GM18511 (cell line): ENCODE measurements around the gene HBS1L.

Source experiments
- ATAC-seq: cut with Tn5 transposase; IDR thresholded peaks from one replicate; pipeline ENCODE4 v1.9.1; 2021; ENCODE audit warnings: mild to moderate bottlenecking, moderate library complexity; ENCODE audit not compliant: unreplicated experiment

Gene HBS1L

DNA sequence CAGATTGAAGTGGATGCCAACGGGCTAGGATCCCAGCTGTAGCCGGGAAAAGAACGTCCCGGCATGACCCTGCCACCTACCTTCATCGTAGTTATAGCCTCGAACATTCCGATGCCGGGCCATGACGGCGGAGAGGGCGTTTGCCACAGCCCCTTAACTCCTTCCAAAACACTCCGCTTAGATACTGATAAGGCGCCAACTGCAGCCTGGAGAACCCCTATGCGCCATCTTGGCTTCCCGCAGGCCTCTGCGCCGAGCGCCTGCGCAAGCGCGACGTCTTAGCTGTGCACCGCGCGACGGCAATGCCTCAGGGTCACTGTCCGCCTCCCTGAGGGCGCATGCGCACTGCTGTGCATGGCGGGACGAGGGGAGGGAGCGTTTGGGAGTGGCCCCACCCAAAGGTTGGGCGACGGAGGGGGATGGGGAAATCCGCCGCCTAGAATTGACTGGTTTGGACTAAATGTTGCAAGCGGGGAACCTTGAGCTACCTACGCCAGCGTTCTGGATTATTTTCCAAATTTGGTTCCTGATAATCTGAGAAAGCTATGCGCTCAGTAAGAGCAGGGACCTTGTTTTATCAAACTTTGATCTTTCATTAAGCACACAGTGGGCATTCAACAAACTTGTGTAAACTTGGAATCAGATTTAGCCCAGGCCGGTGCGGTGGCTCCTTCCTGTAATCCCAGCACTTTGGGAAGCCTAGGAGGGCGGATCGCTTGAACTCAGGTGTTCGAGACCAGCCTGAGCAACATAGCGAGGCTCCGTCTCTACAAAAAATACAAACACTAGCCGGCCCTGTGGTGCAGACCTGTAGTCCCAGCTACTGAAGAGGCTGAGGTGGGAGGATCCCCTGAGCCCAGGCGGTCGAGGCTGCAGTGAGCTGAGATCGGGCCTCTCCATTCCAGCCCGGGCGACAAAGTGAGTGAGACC is at the start of gene HBS1L:
HBS1L (minus strand) TSS at position 254 of the 930 bp plus-strand sequence; CDS start at position 123, 131 bp downstream.
- peak; percentile 97 for ATAC-seq

DNA sequence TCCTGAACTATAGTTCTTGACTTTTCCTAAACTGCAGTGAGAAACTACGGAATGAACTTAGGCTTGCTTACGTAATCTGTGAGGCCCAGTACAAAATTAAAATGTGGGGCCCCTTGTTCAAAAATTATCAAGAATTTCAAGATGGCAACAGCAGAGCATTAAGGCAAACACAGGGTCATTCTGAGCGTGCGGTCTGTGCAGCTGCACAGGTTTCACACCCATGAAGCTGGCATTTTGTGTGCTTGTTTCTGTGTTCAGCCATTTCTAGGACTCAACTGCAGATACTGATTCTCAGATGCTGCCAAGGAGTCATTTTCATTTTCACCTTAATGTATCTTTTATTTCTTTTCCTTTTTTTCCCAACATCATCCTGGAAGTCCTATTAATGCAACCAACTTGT is 49.6 kb upstream of the HBS1L start:
- ATAC-seq = no peak

DNA sequence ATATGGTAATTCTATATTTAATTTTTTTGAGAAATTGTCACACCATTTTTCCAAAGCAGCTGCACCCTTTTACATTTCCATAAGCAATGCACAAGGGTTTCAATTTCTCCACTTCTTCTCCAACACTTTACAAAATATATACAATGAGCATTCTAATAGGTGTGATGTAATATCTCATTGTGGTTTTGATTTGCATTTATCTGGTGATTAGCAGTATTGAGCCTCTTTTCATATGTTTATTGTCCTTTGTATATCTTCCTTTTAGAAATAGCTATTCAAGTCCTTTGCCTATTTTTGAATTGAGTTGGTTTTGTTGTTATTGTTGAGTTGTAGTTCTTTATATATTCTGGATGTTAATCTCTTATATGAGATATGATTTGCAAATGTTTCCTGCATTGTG is 47.6 kb upstream of the HBS1L start:
- ATAC-seq = no peak

DNA sequence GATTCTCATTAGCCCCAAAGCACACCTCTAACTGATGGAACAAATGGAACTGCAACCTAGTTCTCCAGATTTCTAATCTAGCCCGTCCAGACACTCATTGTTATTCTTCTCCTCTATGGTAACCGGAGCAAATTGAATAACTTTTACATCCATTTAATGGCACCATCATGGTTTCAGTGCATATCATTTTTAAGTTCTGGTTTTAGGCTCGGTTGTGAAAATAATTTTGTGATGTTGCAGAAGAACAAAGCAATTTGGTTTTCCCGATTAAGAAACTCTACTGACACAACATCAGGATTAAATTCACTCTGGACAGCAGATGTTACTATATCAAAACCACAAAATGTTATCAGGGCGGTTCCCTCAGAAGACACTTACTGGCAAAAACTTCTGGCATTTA is 42.5 kb upstream of the HBS1L start:
- ATAC-seq = no peak

DNA sequence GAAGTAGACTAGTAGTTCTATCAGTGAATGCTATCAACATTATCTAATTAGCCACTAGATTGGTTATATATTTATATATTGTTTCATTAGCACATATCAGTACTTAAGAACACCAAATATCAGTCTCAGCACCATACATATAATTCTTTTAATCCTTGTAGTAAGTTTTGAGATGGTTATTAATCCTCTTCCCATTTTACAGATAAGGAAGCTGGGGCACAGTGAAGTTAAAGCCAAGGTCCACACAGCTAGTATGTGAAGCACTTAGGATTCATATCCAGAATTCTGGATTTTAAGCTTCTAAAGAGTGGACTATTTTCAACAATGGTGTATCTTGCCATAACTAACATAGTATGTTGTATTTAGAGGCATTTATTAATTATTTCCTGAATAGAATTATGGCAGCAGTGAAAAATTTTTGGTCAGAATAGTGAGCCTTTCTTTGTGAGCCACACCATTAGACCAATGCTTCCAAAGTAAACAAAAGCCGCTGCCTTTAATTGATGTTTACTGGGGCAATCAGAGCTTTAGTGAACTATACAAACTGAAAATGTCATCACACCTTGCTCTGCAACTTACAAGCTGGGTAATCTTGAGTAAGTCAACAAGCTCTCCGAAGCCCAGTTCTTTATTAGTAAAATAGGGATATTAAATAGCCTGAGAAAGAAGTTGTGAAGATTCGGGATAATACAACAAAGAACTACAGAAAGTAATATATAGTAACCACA is 41.9 kb upstream of the HBS1L start:
- no peak for ATAC-seq

DNA sequence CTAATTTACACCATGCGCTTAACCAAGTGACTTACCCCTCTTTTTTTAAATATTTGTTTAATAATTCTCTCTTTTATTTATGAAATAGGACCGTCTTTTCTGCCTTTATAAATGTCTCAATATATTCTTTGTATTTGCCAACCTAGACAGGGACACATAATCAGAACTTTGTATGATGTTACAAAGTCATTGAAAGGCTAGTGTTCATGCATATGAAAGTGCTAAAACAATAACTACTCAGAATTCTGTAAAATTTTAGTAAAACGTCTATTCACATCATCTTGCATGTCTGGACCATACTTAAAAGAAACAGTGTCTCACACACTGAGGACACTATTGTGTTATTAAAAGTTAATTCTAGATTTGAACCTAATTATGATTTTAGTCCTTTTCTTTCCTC is 41.1 kb upstream of the HBS1L start:
- ATAC-seq = no peak

DNA sequence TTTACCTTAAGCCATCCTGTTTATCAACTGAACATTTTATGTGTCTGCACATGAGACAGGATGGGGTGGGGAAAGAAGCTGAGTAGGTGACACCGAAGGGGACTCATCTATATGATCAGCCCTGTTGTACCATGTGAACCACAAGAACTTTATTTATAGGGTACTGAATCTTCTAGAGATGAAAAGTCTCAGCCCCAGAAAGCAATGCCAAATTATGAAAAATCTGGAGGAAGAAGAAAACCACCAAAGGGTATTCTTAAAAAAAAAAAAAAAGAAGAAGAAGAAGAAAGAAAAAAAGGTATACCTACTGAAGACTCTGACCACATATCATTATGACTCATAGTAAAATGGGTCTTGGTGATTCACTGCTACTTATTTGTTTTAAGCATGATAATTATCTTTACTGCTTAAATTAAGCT is 39.8 kb upstream of the HBS1L start:
- ATAC-seq = peak; percentile 80

DNA sequence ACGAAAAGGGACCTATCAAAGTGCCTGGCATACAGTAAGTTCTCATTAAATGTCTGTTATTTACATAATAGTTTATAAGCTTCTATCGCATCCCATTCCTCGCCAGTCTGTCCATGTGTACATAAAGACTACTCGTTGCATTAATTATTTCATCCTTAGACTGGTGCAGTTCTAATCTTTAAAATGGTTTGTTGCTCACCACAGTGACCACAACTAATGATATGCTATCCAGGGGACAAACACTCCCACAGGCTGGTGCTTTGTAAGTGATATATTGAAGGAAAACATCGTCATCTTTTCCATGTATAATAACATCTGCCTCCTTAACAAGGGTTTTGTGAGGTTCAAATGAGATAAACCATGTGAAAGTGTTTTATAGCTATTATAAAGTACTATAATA is 39.0 kb upstream of the HBS1L start:
- ATAC-seq = no peak

DNA sequence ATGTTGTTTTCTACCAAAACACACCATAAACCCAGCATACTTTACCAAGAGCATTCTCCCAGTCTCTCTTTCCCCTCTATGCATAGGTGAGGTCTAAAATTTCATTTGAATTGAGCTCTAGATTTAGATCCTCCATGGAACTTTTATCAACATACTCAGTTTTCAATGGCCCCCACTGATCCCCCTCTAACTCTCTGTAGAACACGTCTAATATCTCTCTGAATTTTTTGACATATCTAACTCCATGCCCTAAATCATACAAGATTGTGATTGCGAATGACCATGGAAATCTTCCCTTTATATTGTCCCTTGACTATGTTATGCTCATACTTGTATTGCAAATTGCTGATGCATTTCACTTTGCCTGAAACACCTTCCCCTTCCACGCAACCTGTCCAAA is 38.1 kb upstream of the HBS1L start:
- ATAC-seq = no peak

DNA sequence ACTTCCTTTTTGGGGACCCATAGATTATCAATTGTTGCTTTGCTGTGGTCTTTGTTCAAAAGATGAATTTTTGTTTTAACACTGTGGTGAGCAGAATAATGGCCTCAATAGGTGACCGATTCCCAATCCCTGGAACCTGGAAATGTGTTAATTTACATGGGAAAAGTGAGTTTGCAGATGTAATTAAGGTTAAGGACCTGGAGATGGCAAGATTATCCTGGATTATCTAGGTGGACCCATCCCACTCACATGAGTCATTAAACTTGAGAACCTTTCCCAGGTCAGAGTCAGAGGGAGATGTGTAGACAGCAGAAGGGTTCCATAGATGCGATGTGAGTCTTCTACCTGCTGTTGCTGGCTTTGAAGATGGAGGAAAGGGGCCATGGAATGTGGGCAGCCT is 36.2 kb upstream of the HBS1L start:
- ATAC-seq = no peak

DNA sequence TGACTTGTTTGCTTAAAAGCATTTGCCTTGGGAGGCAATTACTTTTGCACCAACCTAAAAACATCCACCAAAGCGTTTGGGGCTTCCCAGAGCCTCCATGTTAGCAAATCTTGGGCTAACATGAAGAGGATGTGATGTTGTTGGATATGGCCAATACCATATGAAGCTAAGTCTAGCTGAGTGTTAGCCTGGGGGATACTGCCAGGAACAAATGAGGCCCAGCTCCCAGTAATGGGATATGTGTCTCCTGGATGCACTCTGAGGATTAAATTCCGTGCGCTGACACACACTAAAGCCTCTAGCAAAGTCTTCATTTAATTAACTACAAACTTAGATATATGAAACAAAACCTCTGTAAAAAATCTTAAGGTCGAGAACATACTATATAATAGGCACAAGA is 35.3 kb upstream of the HBS1L start:
- no peak for ATAC-seq

DNA sequence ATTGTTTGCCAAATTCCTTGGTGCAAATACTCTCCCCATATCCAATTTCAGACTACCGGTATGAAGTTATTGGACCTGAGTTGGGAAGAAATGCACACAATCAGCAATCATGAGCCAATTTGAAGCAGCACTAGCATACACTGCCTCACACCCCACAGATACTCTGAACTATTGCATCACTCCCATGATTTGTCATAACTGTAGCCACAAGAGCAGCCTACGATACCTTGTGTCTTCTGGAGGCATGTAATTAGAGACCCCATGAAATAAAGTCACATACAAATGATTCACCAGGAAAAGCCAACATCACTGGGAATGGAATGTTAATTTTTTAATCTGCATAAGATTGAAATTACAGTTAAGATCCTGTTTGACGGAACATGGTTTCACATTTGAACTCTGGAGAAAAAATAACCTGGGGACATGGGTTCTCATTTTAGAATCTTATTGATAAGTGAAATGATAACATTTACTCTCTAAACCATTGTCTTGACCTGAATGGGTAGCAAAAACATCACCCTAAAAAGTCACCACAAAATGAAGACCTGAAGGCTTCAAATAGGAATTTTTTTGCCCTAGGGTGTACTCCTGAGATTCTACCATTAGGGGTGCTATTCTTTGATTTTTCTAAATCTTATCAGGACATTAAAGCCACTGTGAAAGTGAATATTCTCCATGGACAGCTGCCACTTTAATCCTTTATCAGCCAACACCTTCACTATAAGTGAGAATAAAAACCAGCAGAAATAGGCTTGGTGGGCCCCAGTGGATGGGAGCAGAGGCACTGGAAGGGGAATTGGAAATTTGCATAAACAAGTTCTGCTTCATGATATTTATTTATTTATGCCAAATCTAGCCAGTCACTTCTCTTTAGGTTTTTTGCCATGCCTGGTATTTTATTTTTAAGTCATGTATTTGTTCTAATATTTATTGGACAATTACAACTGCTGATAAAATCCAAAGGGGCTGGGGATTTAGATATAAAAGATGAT is 34.5 kb upstream of the HBS1L start:
- ATAC-seq = peak; percentile 82

DNA sequence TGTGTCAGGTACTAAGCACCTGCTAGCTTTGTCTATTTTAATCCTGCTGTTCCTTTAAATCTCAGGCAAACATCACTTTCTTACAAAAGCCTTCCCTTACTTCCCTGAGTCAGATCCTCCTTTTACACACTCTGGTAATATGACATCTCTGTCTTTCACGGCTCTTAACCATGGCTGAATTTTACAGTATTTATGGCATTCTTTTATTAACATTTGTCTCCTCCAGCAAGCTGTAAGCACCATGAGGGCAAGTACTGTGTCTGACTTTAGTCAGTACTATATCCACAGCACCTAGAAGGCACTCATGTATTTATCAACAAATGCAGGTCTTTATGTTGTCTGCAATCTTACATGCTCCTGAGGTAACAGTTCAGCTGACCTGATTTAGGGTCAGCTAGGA is 33.7 kb upstream of the HBS1L start:
- peak; percentile 2 for ATAC-seq

DNA sequence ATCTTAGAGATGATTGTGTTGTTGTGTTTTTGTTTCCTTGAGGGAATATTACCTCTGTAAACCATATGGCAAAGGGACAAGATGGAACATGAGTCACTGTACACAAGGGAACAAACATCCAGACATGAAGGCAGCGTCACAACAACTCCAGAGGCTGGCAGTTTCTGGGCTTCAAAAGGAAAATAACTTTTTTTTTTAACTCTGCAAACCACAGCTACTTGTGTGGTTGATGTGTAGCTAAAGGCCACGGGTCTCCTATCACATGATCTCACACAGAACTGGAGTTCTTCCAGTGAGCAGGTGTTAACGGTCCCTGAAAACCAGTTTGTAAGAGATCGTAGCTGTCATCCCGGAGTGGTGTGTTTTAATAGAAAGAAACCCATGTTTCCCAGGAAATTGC is 33.2 kb upstream of the HBS1L start:
- ATAC-seq = peak; percentile 33

DNA sequence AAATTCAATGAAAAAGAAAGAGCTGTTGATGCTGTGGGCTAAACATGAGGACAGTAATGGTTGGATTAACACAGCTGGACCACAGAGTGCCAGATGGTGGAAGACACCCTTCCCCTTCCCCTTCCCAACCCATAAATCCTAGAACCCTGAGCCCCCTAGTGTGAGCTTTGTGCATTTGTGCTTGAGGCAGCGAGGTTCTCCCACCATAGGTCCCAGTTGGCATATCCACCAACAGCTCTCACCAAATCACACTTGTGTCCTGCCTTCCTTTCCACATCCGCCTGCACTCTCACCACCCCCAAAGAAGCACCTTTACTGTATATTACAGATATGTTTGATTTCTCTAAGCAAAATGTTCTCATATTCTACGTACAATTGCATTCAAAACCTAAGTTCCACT is 32.8 kb upstream of the HBS1L start:
- ATAC-seq = peak; percentile 6

DNA sequence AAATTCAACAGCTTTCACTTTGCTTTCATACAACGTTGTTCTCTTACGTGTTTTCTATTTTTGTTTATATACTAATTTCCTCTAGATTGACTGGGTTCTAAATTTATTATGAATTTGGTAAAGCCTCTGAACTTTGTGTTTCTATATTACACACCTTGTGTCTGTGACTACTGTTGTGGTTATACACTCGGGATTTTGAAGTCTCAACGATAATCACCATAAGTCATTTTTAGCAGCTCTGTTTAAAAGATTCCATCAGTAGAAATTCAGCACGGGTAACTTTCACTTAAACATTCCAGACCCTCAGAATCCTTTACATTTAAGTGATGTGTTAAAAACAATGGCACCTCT is 31.8 kb upstream of the HBS1L start:
- no peak for ATAC-seq

DNA sequence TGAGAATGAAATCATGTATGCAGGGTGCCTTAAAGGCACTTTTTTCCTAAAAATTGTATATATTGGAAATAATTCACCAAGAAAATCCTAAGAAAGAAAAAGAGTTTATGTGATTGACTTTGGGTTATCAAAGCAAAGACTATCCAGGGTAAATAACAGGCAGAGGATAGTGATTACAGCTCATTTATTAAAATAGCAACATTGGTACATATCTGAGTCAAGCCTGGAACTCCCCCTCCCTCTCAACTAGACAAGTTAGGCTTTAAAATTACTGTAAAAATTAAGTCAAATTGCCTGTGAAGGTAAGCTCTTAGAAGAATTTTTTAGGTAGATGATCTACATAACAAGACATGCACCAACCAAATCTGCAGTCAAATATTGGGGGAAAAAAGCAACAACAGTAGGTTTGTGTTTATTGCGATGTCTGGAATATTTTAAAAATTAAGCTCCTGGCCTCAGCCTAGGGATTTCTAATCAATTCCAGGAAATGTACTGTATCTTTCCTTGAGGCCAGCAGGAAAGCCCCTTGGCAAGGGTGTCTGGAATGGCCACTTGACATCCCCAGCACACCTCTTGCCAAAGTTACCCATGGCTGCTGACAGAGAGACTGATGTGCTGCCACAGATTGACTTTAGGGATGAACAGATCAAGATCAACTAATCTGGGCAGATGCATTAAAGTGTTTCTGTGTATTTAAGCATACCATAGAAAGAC is 31.2 kb upstream of the HBS1L start:
- peak; percentile 33 for ATAC-seq

DNA sequence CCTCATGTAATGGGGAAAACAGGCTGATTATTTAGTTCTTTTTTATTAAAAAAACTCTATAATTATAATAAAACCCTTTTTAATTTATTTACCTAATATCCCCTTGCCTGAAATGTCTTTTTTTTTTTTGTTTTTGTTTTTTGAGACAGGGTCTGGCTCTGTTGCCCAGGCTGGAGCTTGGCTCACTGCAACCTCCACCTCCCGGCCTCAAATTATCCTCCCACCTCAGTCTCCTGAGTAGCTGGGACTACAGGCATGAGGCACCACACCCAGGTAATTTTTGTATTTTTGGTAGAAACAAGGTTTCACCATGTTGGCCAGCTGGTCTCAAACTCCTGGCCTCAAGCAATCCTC is 30.3 kb upstream of the HBS1L start:
- ATAC-seq = no peak

DNA sequence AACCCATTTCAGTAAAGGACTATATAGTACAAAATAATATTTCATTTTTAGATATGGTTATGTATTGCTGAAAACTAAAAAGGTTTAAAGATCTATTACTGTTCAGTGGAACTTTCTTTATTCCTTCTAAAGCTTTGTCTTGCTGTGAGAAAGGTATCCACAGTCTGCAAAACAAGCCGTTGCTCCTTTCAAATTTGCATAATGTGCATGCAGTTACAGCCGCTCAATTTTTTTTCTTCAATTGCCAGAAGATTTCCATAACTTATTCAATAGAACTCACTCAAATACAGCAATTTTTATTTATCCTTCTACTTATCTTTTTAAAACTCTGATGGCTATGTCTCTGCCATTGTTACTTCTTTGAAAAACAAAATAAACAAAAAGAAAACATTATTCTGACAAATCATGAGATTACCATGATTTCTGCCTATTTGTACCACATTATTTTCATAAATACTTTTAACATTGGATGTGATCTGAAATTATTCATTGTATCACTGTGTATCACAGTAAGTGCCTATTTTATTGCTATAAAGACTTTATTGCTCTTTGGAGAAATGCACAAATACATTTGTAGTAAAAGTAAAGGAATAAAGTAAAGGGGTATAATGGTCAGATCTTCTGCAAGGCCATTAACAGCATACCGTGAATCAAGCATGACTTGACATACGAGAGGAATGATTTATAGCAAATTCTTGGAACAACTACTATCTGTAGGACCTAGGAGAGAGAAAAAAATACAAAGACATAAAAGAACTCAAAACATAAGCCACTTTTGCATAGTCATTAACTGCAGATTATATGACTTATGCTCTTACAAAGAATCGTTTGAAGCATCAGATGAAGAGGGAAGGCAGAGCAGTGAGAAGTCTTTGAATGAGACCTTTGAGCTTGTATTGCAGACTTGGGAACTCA is 29.6 kb upstream of the HBS1L start:
- no peak for ATAC-seq
